K562 (cell line): ENCODE data around the gene CAST. TPM values are rescaled to one million over a fixed set of nuclear protein-coding genes. Genes with fewer than 3 reads are reported as not detected.

Experiments
- BHLHE40 ChIP-seq: IDR thresholded peaks from 2 replicates; pipeline ENCODE4 v1.6.1; 2011; ENCODE audit warnings: low read length, improper control_type of control experiment
- CXXC5 ChIP-seq: fragments of 250-450 bp; sonication (Bioruptor Pico); IDR thresholded peaks from 2 replicates; pipeline ENCODE4 v1.8.0; 2022; ENCODE audit warnings: inconsistent platforms, mild to moderate bottlenecking, moderate library complexity
- HDAC1 ChIP-seq, 2 experiments: fragments of 450-650 bp; IDR thresholded peaks; 2 replicates each; pipeline ENCODE4 v1.6.1; 2016 to 2017; ENCODE audit warnings: inconsistent platforms in 1 of 2, mild to moderate bottlenecking in 1 of 2, moderate library complexity in 1 of 2
- HDAC3 ChIP-seq: fragments of 450-650 bp; IDR thresholded peaks from 2 replicates; pipeline ENCODE4 v1.6.1; 2018; ENCODE audit warnings: borderline replicate concordance, mild to moderate bottlenecking, moderate library complexity; ENCODE audit not compliant: partially characterized antibody
- HNRNPLL ChIP-seq: fragments of 200-400 bp; formaldehyde crosslinking; IDR thresholded peaks from 2 replicates; pipeline ENCODE4 v1.6.1; 2017; ENCODE audit warnings: low read length, low read depth, mild to moderate bottlenecking; ENCODE audit not compliant: poor library complexity, severe bottlenecking
- MCM3 ChIP-seq: fragments of 450-650 bp; IDR thresholded peaks from 2 replicates; pipeline ENCODE4 v1.6.1; 2016
- NBN ChIP-seq: fragments of 450-650 bp; IDR thresholded peaks from 2 replicates; pipeline ENCODE4 v1.6.1; 2016; ENCODE audit warnings: low read depth, mild to moderate bottlenecking
- NR0B1 ChIP-seq: fragments of 450-650 bp; IDR thresholded peaks from one replicate; pipeline ENCODE4 v1.6.1; 2018; ENCODE audit warnings: mild to moderate bottlenecking, moderate library complexity; ENCODE audit not compliant: partially characterized antibody
- STAG1 ChIP-seq: sonication (generic); formaldehyde crosslinking; IDR thresholded peaks from 2 replicates; pipeline ENCODE4 v1.5.0; 2020; ENCODE audit warnings: missing genetic modification reagents, borderline replicate concordance
- TAL1 ChIP-seq: fragments of 450-650 bp; IDR thresholded peaks from 2 replicates; pipeline ENCODE4 v1.6.1; 2016; ENCODE audit warnings: mild to moderate bottlenecking
- TEAD4 ChIP-seq, 2 experiments: sonication (generic) in 1 of 2; formaldehyde crosslinking in 1 of 2; IDR thresholded peaks; 2 replicates each; pipeline versions ENCODE4 v1.6.1 to v1.8.0; 2012 to 2022; ENCODE audit warnings: borderline replicate concordance in 1 of 2, inconsistent platforms in 1 of 2, low read length in 1 of 2, mild to moderate bottlenecking in 1 of 2, missing genetic modification reagents in 1 of 2
- ZNF318 ChIP-seq, 2 experiments: fragments of 450-650 bp; IDR thresholded peaks; 2 replicates each; pipeline ENCODE4 v1.6.1; 2016; ENCODE audit warnings: mild to moderate bottlenecking in 2 of 2, borderline replicate concordance in 1 of 2, low read depth in 1 of 2, moderate library complexity in 1 of 2
- ZNF518B ChIP-seq: fragments of 250-450 bp; sonication (Bioruptor Pico); IDR thresholded peaks from 2 replicates; pipeline ENCODE4 v1.5.0; 2021; ENCODE audit warnings: mild to moderate bottlenecking, moderate library complexity
- polyA plus RNA-seq, 8 experiments: library from polyadenylated mRNA; depleted of rRNA in 4 of 8; stranded (reverse) in 5 of 8; unstranded in 3 of 8; fragments of >200 nt; fragmentation: Nextera tagmentation in 2 of 8; fragmentation: Illumina TruSeq in 1 of 8; extraction: Ambion mirVana in 2 of 8; extraction: Trizol in 1 of 8; gene quantifications; 2 replicates each; pipeline versions ENCODE4 v1.2.1 to v1.2.3, GENCODE V29; 2011 to 2014; ENCODE audit warnings: inconsistent platforms in 1 of 8, missing spikeins in 1 of 8
- total RNA-seq, 7 experiments: library from RNA; depleted of rRNA in 6 of 7; stranded (reverse); fragments of >200 nt in 6 of 7; fragmentation: Illumina TruSeq in 2 of 7; extraction: Trizol in 2 of 7; gene quantifications; 2 replicates each; pipeline versions ENCODE4 v1.2.1 to v1.2.3, GENCODE V29; 2011 to 2021; ENCODE audit warnings: low replicate concordance in 1 of 7

The CAST gene
- total and polyA plus RNA-seq, 9 of the 15 experiments (the other 6 are each of a cell fraction or from before 2014, with no cell fraction given) = 55.5 to 136 (median 86.1) TPM

GRCh38 chr5:96661855-96662724 is at the start of gene CAST (continued):
- 0 out of 4 replicates have a peak, but pooled peaks of 1 of the 2 experiments have one; percentile 23 for TF ChIP-seq ZNF318 (IDR thresholded peaks at IDR 0.05; ENCODE audit: borderline replicate concordance in 1 of 2, low read depth in 1 of 2)
- peak; percentile 28 for TF ChIP-seq HDAC3
- peak; percentile 78 for TF ChIP-seq CXXC5 (CRISPR knock-in tag)
- no peak for TF ChIP-seq NR0B1
- peak; percentile 81 for TF ChIP-seq TEAD4 (IDR thresholded peaks at IDR 0.05; ENCODE audit: low read length)
- TF ChIP-seq TEAD4 (CRISPR knock-in tag; IDR thresholded peaks at IDR 0.05; ENCODE audit: borderline replicate concordance) = no peak
- peak; percentile 66 for TF ChIP-seq HNRNPLL
- TF ChIP-seq TAL1 = peak; percentile 77
- TF ChIP-seq NBN = peak; percentile 32; the same call in 1 of the 2 replicates
- TF ChIP-seq HDAC1 (IDR thresholded peaks at IDR 0.05) = peak in 1 of 2 experiments; percentile 93; a peak in 2 of 4 replicates
- no peak for TF ChIP-seq STAG1 (CRISPR knock-in tag)
- peak; percentile 83 for TF ChIP-seq BHLHE40
- TF ChIP-seq ZNF518B (CRISPR knock-in tag) = no peak
- no peak for TF ChIP-seq MCM3
